ENCODE results near the gene ROCK2. TPM values are rescaled to one million over a fixed set of nuclear protein-coding genes. Genes with fewer than 3 reads are reported as not detected.
A peak's percentile ranks its signal among the peaks of the same experiment; 100 is the strongest.

ROCK2 gene
- total and polyA plus RNA-seq, 7 donors = 12.1 to 84.4 (median 60.8) TPM

GRCh38 chr2:11292464-11293255, 51.8 kb downstream of the ROCK2 start:
- Histone ChIP-seq H3K36me3 (ENCODE audit: insufficient read depth in 1 of 2, low read depth in 1 of 2) (no peaks in the 10 kb centered on the region), H3K27ac (peak overlapping the region; percentile 54), H3K9me3 (no peaks in the 10 kb centered on the region), H3K4me1 (peaks cover 87% of the 10 kb centered on the region), H3K27me3 (ENCODE audit: insufficient read depth in 3 of 3, low read length in 2 of 3) (no peaks in the 10 kb centered on the region), H3K4me3 (no peak overlapping the region)
- ATAC-seq = peak in 1 of 4 donors; percentile 16
- WGBS, 3 donors = 54 to 69% (median 67%) methylated on average over 3 of the region's 3 CpGs
- TF ChIP-seq, protein P1, sequence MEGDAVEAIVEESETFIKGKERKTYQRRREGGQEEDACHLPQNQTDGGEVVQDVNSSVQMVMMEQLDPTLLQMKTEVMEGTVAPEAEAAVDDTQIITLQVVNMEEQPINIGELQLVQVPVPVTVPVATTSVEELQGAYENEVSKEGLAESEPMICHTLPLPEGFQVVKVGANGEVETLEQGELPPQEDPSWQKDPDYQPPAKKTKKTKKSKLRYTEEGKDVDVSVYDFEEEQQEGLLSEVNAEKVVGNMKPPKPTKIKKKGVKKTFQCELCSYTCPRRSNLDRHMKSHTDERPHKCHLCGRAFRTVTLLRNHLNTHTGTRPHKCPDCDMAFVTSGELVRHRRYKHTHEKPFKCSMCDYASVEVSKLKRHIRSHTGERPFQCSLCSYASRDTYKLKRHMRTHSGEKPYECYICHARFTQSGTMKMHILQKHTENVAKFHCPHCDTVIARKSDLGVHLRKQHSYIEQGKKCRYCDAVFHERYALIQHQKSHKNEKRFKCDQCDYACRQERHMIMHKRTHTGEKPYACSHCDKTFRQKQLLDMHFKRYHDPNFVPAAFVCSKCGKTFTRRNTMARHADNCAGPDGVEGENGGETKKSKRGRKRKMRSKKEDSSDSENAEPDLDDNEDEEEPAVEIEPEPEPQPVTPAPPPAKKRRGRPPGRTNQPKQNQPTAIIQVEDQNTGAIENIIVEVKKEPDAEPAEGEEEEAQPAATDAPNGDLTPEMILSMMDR (IDR thresholded peaks at IDR 0.05) = no peak
- DNase-seq = no peak
- intact Hi-C loops (cut with DNase I) = loop anchor here in 1 of 2 donors (5.0 kb wide), 1 partner anchor 35 kb away; no protein-coding TSS in a partner anchor

DNA sequence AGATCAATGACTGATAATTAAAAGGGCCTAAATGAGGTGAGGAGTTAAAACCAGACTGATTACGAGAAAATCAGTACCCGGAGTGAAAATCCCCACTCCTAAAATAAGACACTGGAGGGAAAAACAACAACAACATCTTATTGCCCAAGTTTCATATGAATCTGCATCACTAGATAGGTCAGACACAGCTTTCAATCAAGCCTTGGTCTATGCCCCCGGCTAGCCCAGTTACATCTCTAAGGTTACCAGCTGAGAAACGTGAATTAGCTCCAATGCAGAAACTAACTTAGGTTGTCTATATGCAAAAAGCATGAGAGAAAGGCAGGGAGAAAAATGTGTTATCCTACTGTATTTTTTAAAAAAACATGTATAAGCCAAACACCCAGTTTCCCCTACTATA, 53.7 kb downstream of the ROCK2 start:
- H3K27ac ChIP-seq = peak overlapping the region; percentile 51
- intact Hi-C loops (cut with DNase I) = loop anchor here in 1 of 2 donors (5.0 kb wide), 1 partner anchor 37 kb away; no protein-coding TSS in a partner anchor
- ATAC-seq = no peak
- no peaks in the 10 kb centered on the region for H3K36me3 ChIP-seq (ENCODE audit: insufficient read depth in 1 of 2, low read depth in 1 of 2)
- H3K9me3 ChIP-seq = no peaks in the 10 kb centered on the region
- WGBS, 3 donors = 55 to 77% (median 66%) methylated on average over 4 of the region's 4 CpGs
- H3K27me3 ChIP-seq (ENCODE audit: insufficient read depth in 3 of 3, low read length in 2 of 3) = no peaks in the 10 kb centered on the region
- TF ChIP-seq, protein P1 (IDR thresholded peaks at IDR 0.05) = no peak
- H3K4me1 ChIP-seq = peaks cover 83% of the 10 kb centered on the region
- DNase-seq = no peak
- no peak overlapping the region for H3K4me3 ChIP-seq

- TF ChIP-seq, protein P1 (IDR thresholded peaks at IDR 0.05) = no peak
- H3K4me1 ChIP-seq = peaks cover 79% of the 10 kb centered on the region
- peak overlapping the region; percentile 51 for H3K27ac ChIP-seq
- no peak for ATAC-seq
- H3K4me3 ChIP-seq = no peak overlapping the region
- H3K36me3 ChIP-seq (ENCODE audit: insufficient read depth in 1 of 2, low read depth in 1 of 2) = peaks cover 0 to under 1% of the 10 kb centered on the region in 2 donors
- no peaks in the 10 kb centered on the region for H3K9me3 ChIP-seq
- WGBS, 3 donors = 69 to 82% (median 74%) methylated on average over 3 of the region's 3 CpGs
- no peaks in the 10 kb centered on the region for H3K27me3 ChIP-seq (ENCODE audit: insufficient read depth in 3 of 3, low read length in 2 of 3)
- no peak for DNase-seq
- intact Hi-C loops (cut with DNase I) = loop anchor here in 1 of 2 donors (5.0 kb wide), 1 partner anchor 37 kb away; no protein-coding TSS in a partner anchor
Measured at GRCh38 chr2:11290211-11290610, 54.2 kb downstream of the ROCK2 start.

DNA sequence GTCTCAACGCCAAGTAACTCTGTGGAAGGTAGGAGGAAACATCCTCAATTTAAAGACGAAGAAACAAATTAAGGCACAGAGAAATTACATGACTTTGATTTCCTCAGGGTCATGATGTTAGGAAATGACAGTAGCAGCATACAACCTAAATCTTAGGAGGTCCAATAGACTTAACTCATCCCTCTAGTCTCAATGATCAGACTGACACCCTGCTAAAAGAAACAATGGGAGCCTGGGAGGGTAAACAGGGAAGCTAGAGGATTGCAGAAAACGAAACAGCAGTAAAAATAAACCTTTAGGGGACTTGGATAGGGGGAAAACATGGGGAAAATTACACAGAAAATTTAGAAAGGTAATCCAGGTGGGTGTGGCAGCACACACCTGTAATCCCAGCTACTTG, 56.0 kb downstream of the ROCK2 start:
- H3K27ac ChIP-seq = peak overlapping the region; percentile 77
- DNase-seq (no peak), ATAC-seq (no peak)
- peaks cover 66% of the 10 kb centered on the region for H3K4me1 ChIP-seq
- peak overlapping the region; percentile 18 for H3K4me3 ChIP-seq
- TF ChIP-seq, protein P1 (IDR thresholded peaks at IDR 0.05) = no peak
- no peaks in the 10 kb centered on the region for H3K27me3 ChIP-seq (ENCODE audit: insufficient read depth in 3 of 3, low read length in 2 of 3)
- intact Hi-C loops (cut with DNase I) = loop anchor here in 1 of 2 donors (5.0 kb wide), 1 partner anchor 54 kb away; the partner anchor contains the start of gene ROCK2
- H3K36me3 ChIP-seq (ENCODE audit: insufficient read depth in 1 of 2, low read depth in 1 of 2) = peaks cover 0 to 19% of the 10 kb centered on the region in 2 donors
- no peaks in the 10 kb centered on the region for H3K9me3 ChIP-seq
- 59 to 68% (median 63%) methylated on average over 3 of the region's 3 CpGs for WGBS, 3 donors
